WTC11 (cell line): Measurements from ENCODE around the gene FOXP4. TPM values are rescaled to one million over a fixed set of nuclear protein-coding genes. Genes with fewer than 3 reads are reported as not detected.

Experiments used
- ATAC-seq: fragments of 200-7000 bp; cut with Tn5 transposase; 2 replicates; pipeline ENCODE4 v1.10.0; 2021; ENCODE audit warnings: mild to moderate bottlenecking, moderate library complexity
- CTCF ChIA-PET: fragments of 300-600 bp; sonication (Branson Sonifier 250); formaldehyde crosslinking; loops from one replicate; lab custom pipeline; 2021; ENCODE audit warnings: antibody characterized with exemption; lab: Charles Lee
- POLR2A ChIA-PET: fragments of 350-600 bp; sonication (Branson Sonifier 250); formaldehyde crosslinking; loops from one replicate; lab custom pipeline; 2021; ENCODE audit warnings: antibody characterized with exemption; lab: Charles Lee
- DNase-seq: peaks from one replicate; pipeline ENCODE4 v3.0.0; 2021; ENCODE audit warnings: low spot score
- H3K27ac Mint-ChIP-seq: 2 replicates; pipeline ENCODE4 v1.8.0; 2021; ENCODE audit warnings: mixed read lengths
- H3K27me3 Mint-ChIP-seq: 2 replicates; pipeline ENCODE4 v1.8.0; 2021; ENCODE audit warnings: low read depth, mild to moderate bottlenecking, moderate library complexity, mixed read lengths
- H3K36me3 Mint-ChIP-seq: 2 replicates; pipeline ENCODE4 v1.8.0; 2021; ENCODE audit warnings: mixed read lengths
- H3K4me1 Mint-ChIP-seq: 2 replicates; pipeline ENCODE4 v1.8.0; 2022; ENCODE audit warnings: mixed read lengths
- H3K4me3 Mint-ChIP-seq: 2 replicates; pipeline ENCODE4 v1.8.0; 2021; ENCODE audit warnings: mild to moderate bottlenecking, moderate library complexity, mixed read lengths
- H3K9me3 Mint-ChIP-seq: 2 replicates; pipeline ENCODE4 v1.8.0; 2021; ENCODE audit warnings: mixed read lengths
- ATF1 ChIP-seq: sonication (generic); formaldehyde crosslinking; IDR thresholded peaks from 2 replicates; pipeline ENCODE4 v1.8.1; 2023; ENCODE audit warnings: mild to moderate bottlenecking, moderate library complexity, missing genetic modification reagents
- CDX4 ChIP-seq: fragments of 250-450 bp; sonication (Bioruptor Pico); IDR thresholded peaks from 2 replicates; pipeline ENCODE4 v1.9.0; 2021; ENCODE audit warnings: moderate library complexity, mild to moderate bottlenecking, inconsistent platforms, borderline replicate concordance
- CREM ChIP-seq: sonication (generic); formaldehyde crosslinking; IDR thresholded peaks from 2 replicates; pipeline ENCODE4 v1.8.1; 2022; ENCODE audit warnings: mild to moderate bottlenecking, missing genetic modification reagents, moderate library complexity
- ERG ChIP-seq: fragments of 250-450 bp; sonication (Bioruptor Pico); IDR thresholded peaks from 2 replicates; pipeline ENCODE4 v1.8.0; 2021; ENCODE audit warnings: mild to moderate bottlenecking
- ESRRA ChIP-seq: sonication (generic); formaldehyde crosslinking; IDR thresholded peaks from 2 replicates; pipeline ENCODE4 v1.8.1; 2022; ENCODE audit warnings: mild to moderate bottlenecking, missing genetic modification reagents, borderline replicate concordance
- GABPB1 ChIP-seq: sonication (generic); formaldehyde crosslinking; IDR thresholded peaks from 2 replicates; pipeline ENCODE4 v1.8.1; 2023; ENCODE audit warnings: mild to moderate bottlenecking, missing genetic modification reagents
- MXD4 ChIP-seq: fragments of 250-450 bp; sonication (Bioruptor Pico); IDR thresholded peaks from 2 replicates; pipeline ENCODE4 v1.8.0; 2021; ENCODE audit warnings: mild to moderate bottlenecking, moderate library complexity, borderline replicate concordance
- NFE2L1 ChIP-seq: sonication (generic); formaldehyde crosslinking; IDR thresholded peaks from 2 replicates; pipeline ENCODE4 v1.8.1; 2023; ENCODE audit warnings: missing genetic modification reagents
- NR1H2 ChIP-seq: sonication (generic); formaldehyde crosslinking; IDR thresholded peaks from 2 replicates; pipeline ENCODE4 v1.9.0; 2021; ENCODE audit warnings: mild to moderate bottlenecking, moderate library complexity, missing genetic modification reagents
- RORB ChIP-seq: fragments of 250-450 bp; sonication (Bioruptor Pico); IDR thresholded peaks from 2 replicates; pipeline ENCODE4 v1.9.0; 2021; ENCODE audit warnings: mild to moderate bottlenecking
- SMAD3 ChIP-seq: sonication (generic); formaldehyde crosslinking; IDR thresholded peaks from 2 replicates; pipeline ENCODE4 v1.8.0; 2022; ENCODE audit warnings: missing genetic modification reagents, mild to moderate bottlenecking, borderline replicate concordance
- USF2 ChIP-seq: sonication (generic); formaldehyde crosslinking; IDR thresholded peaks from 2 replicates; pipeline ENCODE4 v1.8.1; 2023; ENCODE audit warnings: mild to moderate bottlenecking, missing genetic modification reagents, moderate library complexity
- ZNF423 ChIP-seq: fragments of 250-450 bp; sonication (Bioruptor Pico); IDR thresholded peaks from 2 replicates; pipeline ENCODE4 v2.1.2; 2022; ENCODE audit warnings: mild to moderate bottlenecking, moderate library complexity
- total RNA-seq: library from RNA; stranded (reverse); gene quantifications from 3 replicates; pipeline ENCODE4 v1.2.3, GENCODE V29; 2021
- TF ChIP-seq, protein P1 (sequence below): sonication (generic); formaldehyde crosslinking; IDR thresholded peaks from 2 replicates; pipeline ENCODE4 v1.8.0; 2023; ENCODE audit warnings: missing genetic modification reagents
- TF ChIP-seq, protein P2 (sequence below): fragments of 250-450 bp; sonication (Bioruptor Pico); IDR thresholded peaks from 2 replicates; pipeline ENCODE4 v1.9.0; 2021; ENCODE audit warnings: mild to moderate bottlenecking, borderline replicate concordance
- TF ChIP-seq, protein P3 (sequence below): fragments of 250-450 bp; sonication (Bioruptor Pico); IDR thresholded peaks from 2 replicates; pipeline ENCODE4 v1.9.0; 2021; ENCODE audit warnings: mild to moderate bottlenecking
- TF ChIP-seq, protein P4 (sequence below): sonication (generic); formaldehyde crosslinking; IDR thresholded peaks from 2 replicates; pipeline ENCODE4 v1.8.1; 2022; ENCODE audit warnings: mild to moderate bottlenecking, moderate library complexity, missing genetic modification reagents

The FOXP4 gene
- total RNA-seq, 1 experiment from 2014 or later, result 36.6 TPM

GRCh38 chr6:41515995-41516394 lies 30.2 kb upstream of the FOXP4 start:
- ChIA-PET CTCF (interaction anchor here (0.5 to 0.6 kb wide), 2 partner anchors 36 to 184 kb away, joined by 3 to 5 read pairs; no protein-coding TSS in a partner anchor), POLR2A (interaction anchor here (0.6 kb wide), 1 partner anchor 115 kb away, joined by 3 read pairs; no protein-coding TSS in a partner anchor)
- Mint-ChIP-seq H3K36me3 (no peaks in the 10 kb centered on the region), H3K27me3 (peaks cover 42% of the 10 kb centered on the region), H3K4me3 (no peak overlapping the region), H3K4me1 (peaks cover 25% of the 10 kb centered on the region), H3K9me3 (no peaks in the 10 kb centered on the region), H3K27ac (no peak overlapping the region)
- ATAC-seq, result no peak
- no peak for DNase-seq
- TF ChIP-seq ERG (CRISPR knock-in tag), result no peak
- TF ChIP-seq, protein P1, sequence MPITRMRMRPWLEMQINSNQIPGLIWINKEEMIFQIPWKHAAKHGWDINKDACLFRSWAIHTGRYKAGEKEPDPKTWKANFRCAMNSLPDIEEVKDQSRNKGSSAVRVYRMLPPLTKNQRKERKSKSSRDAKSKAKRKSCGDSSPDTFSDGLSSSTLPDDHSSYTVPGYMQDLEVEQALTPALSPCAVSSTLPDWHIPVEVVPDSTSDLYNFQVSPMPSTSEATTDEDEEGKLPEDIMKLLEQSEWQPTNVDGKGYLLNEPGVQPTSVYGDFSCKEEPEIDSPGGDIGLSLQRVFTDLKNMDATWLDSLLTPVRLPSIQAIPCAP (CRISPR knock-in tag), result no peak
- no peak for TF ChIP-seq USF2 (CRISPR knock-in tag)
- TF ChIP-seq GABPB1 (CRISPR knock-in tag), result no peak
- TF ChIP-seq, protein P2, sequence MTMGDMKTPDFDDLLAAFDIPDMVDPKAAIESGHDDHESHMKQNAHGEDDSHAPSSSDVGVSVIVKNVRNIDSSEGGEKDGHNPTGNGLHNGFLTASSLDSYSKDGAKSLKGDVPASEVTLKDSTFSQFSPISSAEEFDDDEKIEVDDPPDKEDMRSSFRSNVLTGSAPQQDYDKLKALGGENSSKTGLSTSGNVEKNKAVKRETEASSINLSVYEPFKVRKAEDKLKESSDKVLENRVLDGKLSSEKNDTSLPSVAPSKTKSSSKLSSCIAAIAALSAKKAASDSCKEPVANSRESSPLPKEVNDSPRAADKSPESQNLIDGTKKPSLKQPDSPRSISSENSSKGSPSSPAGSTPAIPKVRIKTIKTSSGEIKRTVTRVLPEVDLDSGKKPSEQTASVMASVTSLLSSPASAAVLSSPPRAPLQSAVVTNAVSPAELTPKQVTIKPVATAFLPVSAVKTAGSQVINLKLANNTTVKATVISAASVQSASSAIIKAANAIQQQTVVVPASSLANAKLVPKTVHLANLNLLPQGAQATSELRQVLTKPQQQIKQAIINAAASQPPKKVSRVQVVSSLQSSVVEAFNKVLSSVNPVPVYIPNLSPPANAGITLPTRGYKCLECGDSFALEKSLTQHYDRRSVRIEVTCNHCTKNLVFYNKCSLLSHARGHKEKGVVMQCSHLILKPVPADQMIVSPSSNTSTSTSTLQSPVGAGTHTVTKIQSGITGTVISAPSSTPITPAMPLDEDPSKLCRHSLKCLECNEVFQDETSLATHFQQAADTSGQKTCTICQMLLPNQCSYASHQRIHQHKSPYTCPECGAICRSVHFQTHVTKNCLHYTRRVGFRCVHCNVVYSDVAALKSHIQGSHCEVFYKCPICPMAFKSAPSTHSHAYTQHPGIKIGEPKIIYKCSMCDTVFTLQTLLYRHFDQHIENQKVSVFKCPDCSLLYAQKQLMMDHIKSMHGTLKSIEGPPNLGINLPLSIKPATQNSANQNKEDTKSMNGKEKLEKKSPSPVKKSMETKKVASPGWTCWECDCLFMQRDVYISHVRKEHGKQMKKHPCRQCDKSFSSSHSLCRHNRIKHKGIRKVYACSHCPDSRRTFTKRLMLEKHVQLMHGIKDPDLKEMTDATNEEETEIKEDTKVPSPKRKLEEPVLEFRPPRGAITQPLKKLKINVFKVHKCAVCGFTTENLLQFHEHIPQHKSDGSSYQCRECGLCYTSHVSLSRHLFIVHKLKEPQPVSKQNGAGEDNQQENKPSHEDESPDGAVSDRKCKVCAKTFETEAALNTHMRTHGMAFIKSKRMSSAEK (CRISPR knock-in tag), result no peak
- TF ChIP-seq SMAD3 (CRISPR knock-in tag), result no peak
- TF ChIP-seq, protein P3, sequence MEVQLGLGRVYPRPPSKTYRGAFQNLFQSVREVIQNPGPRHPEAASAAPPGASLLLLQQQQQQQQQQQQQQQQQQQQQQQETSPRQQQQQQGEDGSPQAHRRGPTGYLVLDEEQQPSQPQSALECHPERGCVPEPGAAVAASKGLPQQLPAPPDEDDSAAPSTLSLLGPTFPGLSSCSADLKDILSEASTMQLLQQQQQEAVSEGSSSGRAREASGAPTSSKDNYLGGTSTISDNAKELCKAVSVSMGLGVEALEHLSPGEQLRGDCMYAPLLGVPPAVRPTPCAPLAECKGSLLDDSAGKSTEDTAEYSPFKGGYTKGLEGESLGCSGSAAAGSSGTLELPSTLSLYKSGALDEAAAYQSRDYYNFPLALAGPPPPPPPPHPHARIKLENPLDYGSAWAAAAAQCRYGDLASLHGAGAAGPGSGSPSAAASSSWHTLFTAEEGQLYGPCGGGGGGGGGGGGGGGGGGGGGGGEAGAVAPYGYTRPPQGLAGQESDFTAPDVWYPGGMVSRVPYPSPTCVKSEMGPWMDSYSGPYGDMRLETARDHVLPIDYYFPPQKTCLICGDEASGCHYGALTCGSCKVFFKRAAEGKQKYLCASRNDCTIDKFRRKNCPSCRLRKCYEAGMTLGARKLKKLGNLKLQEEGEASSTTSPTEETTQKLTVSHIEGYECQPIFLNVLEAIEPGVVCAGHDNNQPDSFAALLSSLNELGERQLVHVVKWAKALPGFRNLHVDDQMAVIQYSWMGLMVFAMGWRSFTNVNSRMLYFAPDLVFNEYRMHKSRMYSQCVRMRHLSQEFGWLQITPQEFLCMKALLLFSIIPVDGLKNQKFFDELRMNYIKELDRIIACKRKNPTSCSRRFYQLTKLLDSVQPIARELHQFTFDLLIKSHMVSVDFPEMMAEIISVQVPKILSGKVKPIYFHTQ, result no peak
- TF ChIP-seq MXD4, result no peak
- no peak for TF ChIP-seq CREM
- no peak for TF ChIP-seq ZNF423 (CRISPR knock-in tag)
- TF ChIP-seq, protein P4, sequence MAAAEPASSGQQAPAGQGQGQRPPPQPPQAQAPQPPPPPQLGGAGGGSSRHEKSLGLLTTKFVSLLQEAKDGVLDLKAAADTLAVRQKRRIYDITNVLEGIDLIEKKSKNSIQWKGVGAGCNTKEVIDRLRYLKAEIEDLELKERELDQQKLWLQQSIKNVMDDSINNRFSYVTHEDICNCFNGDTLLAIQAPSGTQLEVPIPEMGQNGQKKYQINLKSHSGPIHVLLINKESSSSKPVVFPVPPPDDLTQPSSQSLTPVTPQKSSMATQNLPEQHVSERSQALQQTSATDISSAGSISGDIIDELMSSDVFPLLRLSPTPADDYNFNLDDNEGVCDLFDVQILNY, result no peak
- no peak for TF ChIP-seq ESRRA (CRISPR knock-in tag)
- no peak for TF ChIP-seq RORB (CRISPR knock-in tag)
- no peak for TF ChIP-seq ATF1
- no peak for TF ChIP-seq NFE2L1 (CRISPR knock-in tag)
- no peak for TF ChIP-seq CDX4 (CRISPR knock-in tag)
- no peak for TF ChIP-seq NR1H2 (CRISPR knock-in tag)
